HL-60/S4 (cell line): ENCODE results near the gene DPH2.

Experiments
- in situ Hi-C: fragments of 300-500 bp; cut with MboI; formaldehyde crosslinking; loops from 2 replicates; pipeline ENCODE4 v1.14.3; 2022; ENCODE audit warnings: low sequenced_read_pairs

Gene DPH2

DNA sequence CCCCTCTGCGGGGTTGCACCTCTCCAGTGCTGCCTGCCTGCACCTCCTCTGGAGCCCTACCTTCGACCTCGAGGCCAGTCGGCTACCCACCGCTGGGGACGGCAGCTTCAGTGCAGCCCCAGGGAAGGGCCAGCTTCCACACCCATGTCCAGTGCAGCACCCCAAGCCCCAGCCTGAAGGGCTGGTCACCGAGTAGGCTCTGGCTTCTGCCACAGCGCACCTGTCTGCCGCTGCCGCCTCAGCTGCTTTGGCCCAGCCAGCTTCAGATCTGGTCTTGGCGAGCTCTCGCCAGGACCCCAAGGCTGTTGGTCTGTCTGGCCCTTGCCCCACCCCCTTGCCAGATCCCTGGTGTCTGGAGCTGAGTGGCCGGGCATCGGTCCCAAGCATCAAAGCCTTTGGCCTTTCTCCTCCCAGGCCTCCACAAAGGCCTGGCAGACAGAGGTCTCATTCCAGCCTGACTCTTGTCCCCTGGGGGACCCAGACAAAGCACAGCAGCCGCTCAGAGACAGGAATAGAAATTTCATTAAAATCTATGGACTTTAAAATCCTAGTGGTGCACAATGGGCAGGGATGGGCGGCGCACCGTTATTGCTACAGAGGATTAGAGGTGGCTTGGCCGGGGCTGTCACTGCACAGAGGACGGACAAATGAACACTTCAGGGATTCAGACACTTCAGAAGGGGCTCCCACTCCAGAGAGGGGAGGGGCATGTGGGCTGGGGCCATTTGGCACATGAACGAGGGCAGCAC lies 26.3 kb downstream of the DPH2 start:
- in situ Hi-C loops, result no loop called here

DNA sequence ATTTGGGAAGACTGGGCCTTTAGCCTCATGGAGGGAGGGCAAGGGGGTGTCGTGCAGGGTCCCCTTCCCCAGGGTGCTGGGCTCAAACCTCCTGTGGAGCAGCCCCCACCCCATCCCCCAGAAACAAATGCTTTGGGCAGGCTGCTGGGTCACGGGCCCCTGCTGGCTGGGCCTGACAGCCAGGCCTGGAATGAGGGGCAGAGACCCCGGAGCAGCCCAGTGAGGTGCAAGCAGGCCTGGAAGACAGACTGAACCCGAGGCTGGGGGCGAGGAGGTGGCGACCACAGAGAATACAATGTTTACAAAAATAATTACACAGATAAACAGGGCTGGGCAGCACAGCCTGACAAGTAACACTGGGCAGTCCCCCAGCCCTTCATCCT lies 26.9 kb downstream of the DPH2 start:
- in situ Hi-C loops, result no loop called here

DNA sequence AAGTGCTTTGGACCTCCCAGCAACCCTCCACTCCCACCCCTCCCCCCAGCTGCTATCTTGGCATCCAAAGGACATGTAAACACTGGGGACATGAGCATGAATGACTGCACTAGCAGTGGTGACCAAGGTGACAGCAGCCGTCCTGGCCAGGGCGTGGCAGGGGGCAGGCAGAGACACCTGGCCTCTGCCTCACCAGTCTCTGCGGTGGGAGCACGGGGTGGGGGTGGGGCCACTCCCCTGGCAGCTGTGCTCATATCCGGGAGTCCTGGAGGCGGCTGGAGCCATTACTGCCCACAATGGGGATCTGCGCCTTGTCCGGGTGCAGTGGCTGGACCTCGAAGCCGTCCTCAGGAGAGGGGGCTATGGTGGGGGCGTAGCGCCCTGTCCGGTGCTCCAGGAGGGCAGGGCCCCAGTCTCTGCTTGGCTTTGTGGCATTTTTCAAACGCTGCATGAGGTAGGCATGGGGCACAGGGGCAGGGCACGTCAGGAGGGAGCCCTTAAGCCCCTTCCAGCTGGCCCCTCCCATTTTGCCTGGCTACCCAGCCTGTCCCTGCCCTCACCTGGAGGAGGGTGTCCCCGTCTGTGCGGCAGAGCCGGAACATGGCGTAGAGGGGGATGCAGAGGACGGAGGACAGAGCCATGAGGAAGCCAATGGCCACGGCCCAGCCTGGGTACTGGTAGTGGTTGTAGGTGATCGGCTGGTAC lies 27.6 kb downstream of the DPH2 start:
- in situ Hi-C loops, result no loop called here

DNA sequence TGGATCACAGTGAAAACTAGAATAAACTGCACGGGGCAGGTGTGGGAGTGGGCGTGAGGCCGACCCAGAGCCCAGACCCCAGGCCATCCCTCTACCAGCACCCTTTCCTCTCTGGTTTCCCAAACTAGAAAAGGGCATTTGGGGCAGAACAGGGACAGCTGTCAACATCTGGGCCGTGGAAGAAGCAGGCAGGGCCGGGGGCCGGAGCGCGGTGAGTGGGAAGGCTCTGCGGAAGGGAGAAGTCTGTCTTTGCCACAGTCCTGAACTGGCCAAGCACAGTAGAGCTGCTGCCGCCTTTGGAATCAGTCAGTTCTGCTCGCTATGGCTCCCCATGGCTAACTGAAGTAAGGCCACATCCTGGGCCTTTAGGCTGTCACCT lies 28.2 kb downstream of the DPH2 start:
- in situ Hi-C loops, result no loop called here

DNA sequence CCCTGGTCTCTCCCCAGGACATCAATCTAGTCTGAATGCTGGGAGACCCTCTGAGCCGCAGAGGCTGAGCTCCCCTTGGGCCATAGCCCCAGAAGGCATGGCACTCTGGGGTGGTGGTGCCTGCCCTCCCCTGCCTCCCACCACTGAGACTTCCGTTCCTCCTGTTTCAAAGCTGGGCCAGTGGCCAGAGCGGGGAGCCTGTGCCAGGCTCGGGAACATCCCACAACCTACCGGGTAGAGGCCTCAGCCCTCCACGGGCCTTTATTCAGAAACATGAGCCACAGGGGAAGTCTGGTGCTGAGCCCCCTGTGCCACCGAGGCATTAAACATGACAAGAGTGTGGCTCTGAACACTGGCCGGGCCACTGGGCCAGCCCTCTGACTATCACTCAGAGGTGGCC lies 29.6 kb downstream of the DPH2 start:
- in situ Hi-C loops, result no loop called here

DNA sequence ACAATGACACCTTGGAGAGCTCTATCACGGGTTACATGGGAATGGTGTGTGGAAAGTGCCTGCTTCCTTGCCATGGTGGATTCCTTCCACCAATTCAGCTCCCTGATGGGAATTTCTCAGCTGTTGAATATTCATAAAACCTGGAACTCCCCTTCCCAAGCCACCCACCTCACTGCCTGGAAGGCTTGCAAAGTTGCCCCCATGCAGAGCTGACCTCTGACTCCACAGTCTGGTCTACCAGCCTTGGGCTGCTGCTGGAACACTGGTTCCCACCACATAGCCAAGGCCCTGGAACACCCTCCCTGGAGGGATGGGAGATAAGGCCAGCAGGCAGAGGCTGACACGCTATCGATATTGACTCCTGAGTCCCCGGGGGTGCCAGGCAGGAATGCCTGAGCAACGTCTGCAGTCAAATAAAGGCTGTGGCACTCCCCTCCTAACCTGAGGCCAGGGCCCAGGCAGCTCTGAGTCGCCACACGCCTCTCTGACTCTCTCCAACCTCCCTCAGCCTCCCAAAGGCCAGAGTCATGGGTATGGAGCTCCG lies 30.4 kb downstream of the DPH2 start:
- in situ Hi-C loops, result no loop called here

DNA sequence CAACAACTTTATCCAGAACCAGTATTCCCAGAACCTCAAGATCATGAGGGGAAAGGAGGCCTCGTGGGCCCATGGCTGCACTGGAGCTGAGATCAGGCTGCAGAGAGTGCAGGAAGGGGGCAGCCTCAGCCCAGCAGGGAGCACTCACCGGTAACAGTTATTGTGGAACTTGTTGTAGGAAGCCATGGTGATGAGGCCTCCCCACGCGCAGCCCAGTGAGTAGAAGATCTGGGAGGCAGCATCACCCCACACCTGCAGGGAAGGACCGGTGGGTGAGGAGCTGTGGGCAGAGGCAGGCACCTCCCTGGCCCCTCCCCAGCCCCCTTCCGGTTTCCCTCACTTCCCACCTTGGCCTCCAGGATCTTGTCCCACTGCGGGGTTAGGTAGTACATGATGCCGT lies 32.4 kb downstream of the DPH2 start:
- in situ Hi-C loops, result no loop called here

DNA sequence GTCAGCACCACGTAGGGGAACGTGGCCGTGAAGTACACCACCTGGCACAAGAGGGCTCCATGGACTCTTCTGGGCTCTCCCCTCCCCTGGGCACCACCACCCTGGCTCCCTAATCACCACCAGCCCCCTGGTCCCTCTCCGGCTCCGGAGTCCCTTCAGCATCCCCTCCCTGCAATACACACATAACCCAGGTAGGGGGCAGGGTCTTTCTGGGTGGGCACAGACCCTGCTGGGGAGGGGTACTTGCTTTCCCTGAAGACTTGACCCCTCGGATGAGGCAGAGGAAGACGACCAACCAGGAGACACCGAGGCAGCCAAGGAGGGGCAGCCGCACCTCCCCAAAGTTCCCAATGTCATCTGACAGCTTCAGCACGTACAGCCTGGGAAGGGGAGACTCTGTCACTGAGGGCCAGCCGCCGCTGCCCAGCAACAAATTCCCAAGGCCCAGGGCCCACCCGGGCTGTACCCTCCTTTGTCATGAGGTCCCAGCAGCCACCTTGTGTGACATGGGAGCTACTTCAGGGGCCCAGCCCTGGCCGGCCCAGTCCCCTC lies 32.9 kb downstream of the DPH2 start:
- in situ Hi-C loops, result no loop called here

DNA sequence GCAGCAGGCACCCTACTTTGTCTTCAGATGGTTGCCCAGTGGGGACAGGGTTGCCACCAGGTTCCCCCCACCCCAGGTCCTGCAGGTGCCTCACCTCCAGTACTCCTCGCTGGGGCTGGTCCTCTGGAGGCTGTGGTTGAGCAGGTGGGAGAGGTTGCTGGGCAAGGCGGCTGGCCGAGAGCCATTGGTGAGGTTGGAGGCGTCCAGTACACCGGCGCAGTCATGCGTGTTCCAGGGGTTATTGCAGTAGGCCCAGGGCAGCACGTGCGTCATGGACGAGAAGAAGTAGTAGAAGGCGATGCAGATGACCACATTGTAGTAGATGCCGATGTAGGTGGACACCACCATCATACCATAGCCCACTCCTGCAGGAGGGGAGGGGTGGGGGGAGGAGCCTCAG lies 38.4 kb downstream of the DPH2 start:
- in situ Hi-C loops, result no loop called here

DNA sequence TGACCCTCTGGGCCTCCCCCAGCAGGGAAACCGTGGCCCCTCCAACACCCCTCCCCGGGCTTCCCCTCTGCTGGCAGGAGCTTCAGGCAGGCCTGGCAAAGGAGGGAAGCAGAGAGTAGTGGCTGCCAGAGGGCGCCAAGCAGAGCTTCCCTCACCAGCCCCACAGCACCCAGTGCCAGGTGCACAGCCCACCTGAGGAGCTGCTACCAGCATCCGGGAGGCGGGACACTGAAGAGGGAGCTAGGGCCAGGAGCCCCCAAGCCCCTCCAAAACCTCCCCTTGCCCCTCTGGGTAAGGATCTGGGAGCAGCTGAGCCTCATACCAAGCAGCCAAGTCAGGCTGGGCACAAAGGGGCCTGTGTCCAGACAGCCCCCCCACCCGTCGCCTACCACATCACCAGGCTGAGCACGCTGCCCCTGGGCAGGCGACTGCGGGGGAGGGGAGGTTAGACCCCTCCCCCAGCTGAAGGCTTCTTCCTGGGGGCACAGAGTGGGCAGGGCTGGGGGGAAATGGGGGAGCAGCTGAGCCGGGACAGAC lies 41.2 kb downstream of the DPH2 start:
- in situ Hi-C loops, result no loop called here

DNA sequence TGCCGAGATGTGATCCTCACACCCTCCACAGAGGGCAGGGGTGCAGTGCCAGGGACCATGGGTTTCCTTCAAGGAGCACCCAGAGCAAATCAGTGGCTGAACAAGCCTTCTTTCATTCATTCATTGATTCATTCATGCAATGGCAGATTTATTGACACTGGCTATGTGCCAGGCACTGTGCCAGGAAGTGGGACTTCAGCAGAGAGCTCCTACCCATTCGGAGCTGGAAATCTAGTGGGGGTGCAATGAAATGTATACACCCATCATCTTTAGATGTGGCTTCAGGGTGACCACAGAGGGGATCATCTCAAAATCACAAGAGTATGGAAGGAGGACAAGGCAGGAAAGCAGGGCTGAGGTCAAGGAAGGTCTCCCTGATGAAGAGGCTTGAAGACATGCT lies 42.6 kb downstream of the DPH2 start:
- in situ Hi-C loops, result no loop called here

DNA sequence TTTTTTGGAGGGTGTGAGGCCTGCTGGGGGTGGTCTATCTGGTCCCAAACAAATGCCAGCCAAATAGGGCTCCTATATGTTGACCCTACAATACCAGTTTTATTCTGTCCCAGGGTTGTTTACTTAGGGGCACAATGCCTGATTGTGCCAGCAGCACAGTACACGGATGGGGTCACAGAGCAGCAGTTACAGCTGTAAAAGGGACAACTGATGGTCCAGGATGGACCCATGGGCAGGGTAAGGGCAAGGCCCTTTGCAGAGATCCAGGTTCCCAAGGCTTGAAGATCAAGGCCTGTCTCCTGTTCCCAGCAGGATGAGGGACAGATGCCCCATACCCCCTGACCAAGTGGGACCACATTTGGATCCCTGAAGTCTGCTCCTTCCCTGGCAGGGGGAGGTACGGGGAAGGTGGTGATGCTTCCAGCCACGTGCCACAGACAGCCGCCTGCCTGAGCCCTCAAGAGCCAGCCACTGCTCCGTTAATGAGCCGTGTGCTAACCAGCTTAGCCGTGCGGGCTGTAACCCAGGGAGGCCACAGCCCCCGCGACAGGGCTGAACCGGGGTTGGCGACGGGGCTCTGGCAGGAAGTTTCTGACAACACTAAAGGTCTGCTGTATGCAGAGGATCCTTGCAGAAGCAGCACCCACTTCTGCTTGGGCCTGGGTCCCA lies 43.3 kb downstream of the DPH2 start:
- in situ Hi-C loops, result no loop called here

DNA sequence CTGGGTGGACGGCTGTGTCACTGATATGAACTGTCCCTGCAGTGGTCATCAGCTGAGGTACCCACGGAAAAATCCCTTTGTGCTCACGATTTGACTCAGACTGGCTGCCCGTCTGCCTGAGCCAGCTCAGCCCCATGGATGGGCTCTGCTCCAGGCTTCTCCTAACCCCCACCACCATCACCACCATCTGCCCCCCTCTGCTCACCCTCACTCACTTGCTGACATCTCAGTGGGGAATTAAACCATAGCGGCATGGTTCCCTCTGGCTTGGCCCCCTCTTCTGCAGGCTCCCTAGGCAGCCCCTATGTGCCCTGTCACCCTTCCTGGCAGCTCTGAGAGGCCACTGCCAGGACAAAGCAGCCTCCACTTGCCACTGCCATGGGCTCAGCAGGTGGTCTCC lies 44.1 kb downstream of the DPH2 start:
- in situ Hi-C loops, result no loop called here

DNA sequence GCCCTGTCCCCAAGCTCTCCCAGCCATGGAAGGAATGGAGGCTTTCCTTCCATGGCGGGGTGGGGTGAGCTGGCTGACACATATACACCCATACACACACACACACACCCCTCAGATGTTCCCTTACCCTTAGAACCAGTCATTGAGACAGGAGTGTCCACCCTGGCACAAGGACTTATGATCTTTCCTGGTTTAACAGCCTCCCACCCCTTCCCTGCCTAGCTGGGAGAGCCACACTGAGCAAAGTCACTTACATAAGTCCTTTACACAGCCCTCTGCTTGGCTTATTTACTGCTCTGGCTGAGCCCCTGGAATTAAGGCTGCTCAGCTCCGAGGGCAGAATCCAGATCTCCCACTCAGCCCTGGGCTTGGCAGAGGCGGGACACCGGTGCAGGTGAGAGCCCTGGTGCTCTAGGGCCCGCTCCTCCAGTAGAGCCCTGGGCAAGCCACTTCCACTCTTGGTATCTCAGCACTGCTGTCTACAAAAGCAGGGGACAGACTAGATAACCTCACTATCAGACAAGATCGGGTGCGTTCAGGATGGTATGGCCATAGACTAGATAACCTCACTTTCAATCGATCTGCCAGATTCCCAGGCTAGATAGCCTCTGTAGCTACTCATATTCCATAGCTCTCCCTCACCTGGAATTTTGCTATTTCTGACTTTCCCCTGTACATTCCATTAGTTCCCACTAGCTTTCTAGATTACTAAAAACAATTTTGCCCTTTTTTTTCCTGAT lies 44.7 kb downstream of the DPH2 start:
- in situ Hi-C loops, result no loop called here

DNA sequence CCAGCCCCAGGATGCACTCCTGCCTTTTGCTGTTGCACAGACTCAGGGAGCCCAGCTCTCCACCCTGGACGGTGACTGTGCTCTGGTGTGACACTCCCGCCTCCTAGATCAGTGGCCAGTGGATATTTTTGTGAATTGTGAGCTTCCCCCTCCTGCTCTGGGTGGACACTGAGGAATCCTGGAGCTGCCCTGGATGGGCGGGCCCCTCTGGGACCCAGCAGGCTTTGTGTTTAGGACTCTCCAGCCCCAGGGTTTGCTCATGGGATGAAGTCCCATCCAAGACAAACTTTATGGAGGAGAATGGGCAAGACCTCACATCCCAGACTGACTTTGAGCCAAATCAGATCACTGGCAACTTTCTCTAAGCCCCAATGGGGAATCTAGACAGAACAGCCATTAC lies 45.4 kb downstream of the DPH2 start:
- in situ Hi-C loops, result no loop called here

DNA sequence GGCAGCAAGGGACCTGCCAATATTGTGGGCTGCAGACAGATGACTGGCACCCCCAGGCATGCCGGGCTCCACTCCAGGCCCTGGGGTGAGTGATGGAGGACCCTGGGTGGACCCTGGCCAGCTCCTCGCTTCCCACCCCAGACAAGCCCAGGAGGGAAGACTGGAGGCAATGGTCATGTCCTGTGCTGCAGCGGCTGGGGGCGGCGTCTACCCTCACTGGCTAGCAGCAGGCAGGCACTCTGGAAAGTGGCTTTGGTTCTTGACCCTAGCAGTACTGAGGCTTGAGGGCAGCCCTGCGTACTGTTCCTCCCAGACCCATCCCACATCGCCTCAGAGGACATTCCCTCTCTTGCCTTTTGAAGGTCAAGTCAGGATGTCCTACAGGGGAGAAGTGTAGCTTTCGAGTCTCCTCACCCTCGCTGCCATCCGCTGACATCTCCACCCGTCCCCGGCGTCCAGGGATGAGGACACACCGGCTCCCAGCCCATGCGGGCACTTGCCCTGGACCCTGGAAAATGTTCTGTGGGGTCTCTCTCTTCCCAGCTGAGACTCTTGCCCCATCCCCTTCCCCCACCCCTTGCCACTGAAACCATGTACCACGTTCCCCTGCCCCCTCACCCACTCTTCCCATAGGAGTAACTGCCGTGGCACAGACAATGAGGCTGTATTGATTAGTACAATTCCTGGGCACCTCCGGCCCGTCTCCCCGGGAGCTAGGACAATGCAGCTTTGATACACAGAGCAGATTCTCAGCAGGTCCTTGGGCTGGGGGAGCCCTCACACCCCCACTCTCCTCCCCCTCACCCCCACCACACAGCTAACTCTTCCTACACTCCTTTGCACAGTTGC lies 46.5 kb downstream of the DPH2 start:
- in situ Hi-C loops, result no loop called here

DNA sequence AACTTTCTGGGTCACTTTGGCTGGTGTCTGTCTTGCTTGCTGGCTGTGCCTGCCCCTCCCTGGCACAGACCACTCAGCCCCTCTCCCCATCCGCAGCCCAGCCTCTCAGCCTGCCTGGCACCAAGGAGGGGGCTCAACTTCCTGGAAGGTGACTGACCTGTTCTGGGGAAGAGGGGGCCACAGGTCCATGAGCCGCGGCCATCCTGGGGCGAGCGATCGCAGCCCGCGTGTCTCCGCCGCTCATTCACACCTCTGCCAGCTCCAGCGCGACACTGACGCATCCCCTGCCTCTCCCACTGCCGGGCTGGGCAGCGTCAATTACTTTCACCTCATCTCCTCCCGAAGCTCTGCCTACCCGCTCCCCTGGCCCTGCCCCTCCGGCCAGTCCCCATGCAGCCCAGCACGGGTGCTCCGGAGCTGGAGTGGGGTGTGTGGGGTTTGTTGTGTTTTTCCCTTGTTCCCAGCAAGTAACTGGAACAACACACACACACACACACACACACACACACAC lies 47.1 kb downstream of the DPH2 start:
- in situ Hi-C loops, result no loop called here

DNA sequence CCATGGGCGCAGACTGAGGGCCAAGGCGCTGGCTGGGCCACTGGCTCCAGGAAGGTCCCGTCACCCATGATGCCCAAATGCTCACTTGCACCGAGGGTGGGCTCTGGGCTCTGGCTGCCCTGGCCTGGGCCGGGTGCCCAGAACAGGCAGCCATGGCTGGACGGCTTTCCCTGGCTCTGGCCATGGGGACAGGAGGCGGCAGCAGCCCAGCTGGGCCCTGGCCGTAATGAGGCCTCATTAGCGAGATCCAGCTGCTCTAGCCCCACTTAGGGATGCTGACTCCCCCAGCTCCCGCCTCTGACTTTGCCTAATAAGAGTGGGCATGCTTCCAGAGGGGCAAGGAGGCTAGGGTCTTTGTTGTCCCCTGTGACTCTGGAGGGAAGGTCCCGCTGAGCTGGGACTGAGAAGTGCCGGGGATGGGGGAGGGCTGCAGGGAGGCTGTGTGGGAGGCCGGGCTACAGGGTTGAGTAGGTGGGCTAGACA lies 49.7 kb downstream of the DPH2 start:
- in situ Hi-C loops, result no loop called here

DNA sequence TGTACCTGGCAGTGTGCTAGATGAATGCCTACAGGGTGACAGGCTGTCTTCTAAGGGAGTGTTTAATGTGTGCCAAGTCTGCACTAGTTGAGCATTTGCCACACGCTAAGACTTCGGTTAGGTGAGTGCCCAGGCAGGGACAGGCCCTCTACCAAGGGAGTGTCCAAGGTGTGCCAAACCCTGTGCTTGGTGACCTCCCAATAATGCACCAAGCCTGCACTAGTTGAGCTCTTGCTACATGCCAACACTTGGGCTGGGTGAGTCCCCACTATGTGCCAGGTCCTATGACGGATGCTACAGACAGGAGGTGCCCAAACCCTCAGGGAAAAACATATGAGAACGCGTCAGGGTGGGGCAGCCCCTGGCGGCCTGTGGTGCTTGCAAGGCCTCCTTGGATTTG lies 50.7 kb downstream of the DPH2 start:
- in situ Hi-C loops, result no loop called here
